DOHH2 (cell line): ENCODE measurements around the gene GOSR2.

ENCODE experiments used
- H3F3A ChIP-seq: fragments of 200-600 bp; sonication (generic), shearing (Covaris generic); 2 replicates; pipeline ENCODE4 v1.6.0; 2016; ENCODE audit warnings: antibody characterized with exemption, mild to moderate bottlenecking; ENCODE audit not compliant: control insufficient read depth, insufficient read depth
- H3K27ac ChIP-seq: fragments of 200-600 bp; sonication (generic); 2 replicates; pipeline ENCODE4 v1.5.1; 2014; ENCODE audit warnings: low read depth, mild to moderate bottlenecking, low read length, moderate library complexity
- H3K27me3 ChIP-seq: fragments of 200-600 bp; sonication (generic); 2 replicates; pipeline ENCODE4 v1.6.1; 2014; ENCODE audit warnings: mild to moderate bottlenecking, low read length, mixed read lengths; ENCODE audit not compliant: control insufficient read depth
- H3K36me3 ChIP-seq: fragments of 200-600 bp; sonication (generic); 2 replicates; pipeline ENCODE4 v1.6.1; 2014; ENCODE audit warnings: mild to moderate bottlenecking, low read length, moderate library complexity, mixed read lengths; ENCODE audit not compliant: control insufficient read depth
- H3K4me1 ChIP-seq: fragments of 200-600 bp; sonication (generic); 2 replicates; pipeline ENCODE4 v1.6.1; 2014; ENCODE audit warnings: mild to moderate bottlenecking, low read length, mixed read lengths; ENCODE audit not compliant: control insufficient read depth
- H3K4me2 ChIP-seq: fragments of 200-600 bp; sonication (generic); 2 replicates; pipeline ENCODE4 v1.6.0; 2014; ENCODE audit warnings: mild to moderate bottlenecking, low read length, moderate library complexity
- H3K4me3 ChIP-seq: fragments of 200-600 bp; sonication (generic); 2 replicates; pipeline ENCODE4 v1.5.1; 2014; ENCODE audit warnings: mild to moderate bottlenecking, low read length, mixed read lengths
- H3K79me2 ChIP-seq: fragments of 200-600 bp; sonication (generic); 2 replicates; pipeline ENCODE4 v1.6.1; 2014; ENCODE audit warnings: mild to moderate bottlenecking, low read length, mixed read lengths; ENCODE audit not compliant: control insufficient read depth
- H3K9me2 ChIP-seq: fragments of 200-600 bp; sonication (generic); replicated peaks from 2 replicates; pipeline ENCODE4 v1.6.1; 2014; ENCODE audit warnings: mild to moderate bottlenecking, low read length, mixed read lengths; ENCODE audit not compliant: control insufficient read depth
- H3K9me3 ChIP-seq: fragments of 200-600 bp; sonication (generic); 2 replicates; pipeline ENCODE4 v1.6.1; 2014; ENCODE audit warnings: antibody characterized with exemption, low read length, mixed read lengths; ENCODE audit not compliant: control insufficient read depth, insufficient read depth
- H4K20me1 ChIP-seq: fragments of 200-600 bp; sonication (generic); 2 replicates; pipeline ENCODE4 v1.6.0; 2014; ENCODE audit warnings: low read depth, mild to moderate bottlenecking, antibody characterized with exemption, low read length, moderate library complexity; ENCODE audit not compliant: control insufficient read depth, insufficient read depth
- CTCF ChIP-seq: fragments of 200-600 bp; sonication (generic); IDR thresholded peaks from one replicate; pipeline ENCODE4 v1.5.1; 2014; ENCODE audit warnings: antibody characterized with exemption, mild to moderate bottlenecking, low read depth, low read length; ENCODE audit not compliant: poor library complexity, severe bottlenecking
- EZH2phosphoT487 ChIP-seq: fragments of 200-600 bp; sonication (generic); IDR thresholded peaks from 2 replicates; pipeline ENCODE4 v1.6.1; 2017; ENCODE audit warnings: borderline replicate concordance, mild to moderate bottlenecking, antibody characterized with exemption, low read length, moderate library complexity, mixed read lengths

The GOSR2 gene

GRCh38 chr17:46976626-46977270, 53.8 kb downstream of the GOSR2 start:
- Histone ChIP-seq H3K9me2 (no peaks in the 10 kb centered on the region), H3K9me3 (no peaks in the 10 kb centered on the region), H3K79me2 (no peaks in the 10 kb centered on the region), H4K20me1 (no peaks in the 10 kb centered on the region), H3K36me3 (no peaks in the 10 kb centered on the region), H3K4me3 (no peak overlapping the region), H3K4me1 (peaks cover 20% of the 10 kb centered on the region), H3F3A (no peaks in the 10 kb centered on the region), H3K27ac (no peak overlapping the region), H3K4me2 (no peak overlapping the region), H3K27me3 (peaks cover 30% of the 10 kb centered on the region)
- TF ChIP-seq EZH2phosphoT487: no peak
- no peak for TF ChIP-seq CTCF

GRCh38 chr17:46977348-46977747, 54.4 kb downstream of the GOSR2 start:
- H3K4me3 ChIP-seq: no peak overlapping the region

GRCh38 chr17:46977750-46978488, 55.0 kb downstream of the GOSR2 start:
- Histone ChIP-seq H3K9me3 (no peaks in the 10 kb centered on the region), H4K20me1 (no peaks in the 10 kb centered on the region), H3F3A (no peaks in the 10 kb centered on the region), H3K36me3 (no peaks in the 10 kb centered on the region), H3K27me3 (peaks cover 40% of the 10 kb centered on the region), H3K4me1 (peaks cover 27% of the 10 kb centered on the region), H3K4me2 (no peak overlapping the region), H3K79me2 (no peaks in the 10 kb centered on the region), H3K4me3 (no peak overlapping the region), H3K27ac (no peak overlapping the region), H3K9me2 (no peaks in the 10 kb centered on the region)
- TF ChIP-seq EZH2phosphoT487 (no peak), CTCF (no peak)

More at GRCh38 chr17:46977348-46977747, 54.4 kb downstream of the GOSR2 start:
- no peaks in the 10 kb centered on the region for H4K20me1 ChIP-seq
- no peaks in the 10 kb centered on the region for H3K36me3 ChIP-seq
- no peaks in the 10 kb centered on the region for H3F3A ChIP-seq
- H3K27ac ChIP-seq: no peak overlapping the region
- no peaks in the 10 kb centered on the region for H3K79me2 ChIP-seq
- peaks cover 36% of the 10 kb centered on the region for H3K27me3 ChIP-seq
- peaks cover 22% of the 10 kb centered on the region for H3K4me1 ChIP-seq
- H3K4me2 ChIP-seq: no peak overlapping the region
- TF ChIP-seq EZH2phosphoT487 (no peak), CTCF (peak; percentile 13)
- no peaks in the 10 kb centered on the region for H3K9me3 ChIP-seq
- no peaks in the 10 kb centered on the region for H3K9me2 ChIP-seq
